Measurements from ENCODE around the gene ACTC1.

The ACTC1 gene

GRCh38 chr15:34755419-34755773, 40.0 kb downstream of the ACTC1 start:
- no peak for DNase-seq

GRCh38 chr15:34754674-34755418, 40.5 kb downstream of the ACTC1 start, which contains the start of gene GJD2:
GJD2 (minus strand) TSS chr15:34754998; CDS start chr15:34754488, 510 bp downstream.
- DNase-seq, result no peak

- DNase-seq, result no peak
These were observed 41.2 kb downstream of the ACTC1 start for GRCh38 chr15:34754171-34754601.

- peak; percentile 46 for DNase-seq
These were observed 42.0 kb downstream of the ACTC1 start for GRCh38 chr15:34753236-34753894.

GRCh38 chr15:34749691-34750090, 45.7 kb downstream of the ACTC1 start:
- no peak for DNase-seq

Measured in right hindlimb (tissue), 1 donor.